GM18519 (cell line): ENCODE results near the gene UCP2.

Experiments used
- ATAC-seq: cut with Tn5 transposase; IDR thresholded peaks from one replicate; pipeline ENCODE4 v1.9.1; 2021; ENCODE audit warnings: mild to moderate bottlenecking, moderate library complexity; ENCODE audit not compliant: unreplicated experiment, low FRiP score

Gene UCP2

DNA sequence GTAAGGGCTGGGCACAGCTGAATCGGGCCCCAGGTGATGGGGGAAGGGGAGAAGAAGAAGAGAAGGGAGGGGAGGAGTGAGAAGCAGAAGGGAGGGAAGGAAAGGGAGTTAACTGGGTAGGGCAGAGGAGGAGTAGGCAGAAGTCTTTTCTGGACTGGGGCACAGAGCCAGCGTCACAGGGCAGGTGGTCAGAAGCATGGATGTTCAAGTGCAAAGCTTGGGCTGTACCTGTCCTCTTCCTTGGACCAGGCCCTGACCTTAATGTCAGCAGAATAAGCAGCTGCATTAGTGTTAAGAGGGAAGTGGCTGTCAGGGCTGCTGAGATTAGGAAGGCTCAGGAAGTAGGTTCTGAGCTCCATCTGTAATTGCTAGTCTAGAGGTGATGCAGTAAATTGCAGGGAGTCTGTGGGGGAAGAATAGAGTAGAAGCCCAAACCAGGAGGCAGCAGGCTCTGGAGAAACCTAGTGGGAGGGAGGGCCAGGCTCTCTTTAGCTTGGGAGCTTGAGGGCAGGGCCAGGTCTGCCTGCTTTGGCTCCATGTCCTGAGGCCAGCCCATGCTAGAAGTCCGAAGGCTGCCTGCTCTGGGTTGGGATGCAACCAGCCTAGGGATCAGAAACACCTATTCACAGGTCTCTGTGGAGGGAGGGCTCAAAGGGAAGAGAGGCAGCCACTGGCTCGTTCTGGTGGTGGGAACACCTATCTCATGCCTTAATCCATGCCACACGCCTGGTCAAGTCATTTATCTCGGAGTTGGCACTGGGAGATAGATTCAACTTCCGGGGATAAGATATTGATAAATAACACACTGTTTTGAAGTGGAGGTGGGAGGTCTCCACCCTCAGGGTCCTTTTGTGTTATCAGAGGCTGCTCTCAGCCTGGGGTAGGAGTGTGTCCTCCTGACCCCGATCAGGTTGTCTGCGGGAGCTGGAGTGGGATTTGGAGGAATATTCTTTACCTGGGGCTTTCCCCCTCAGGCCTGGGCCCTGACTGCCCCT, 28.0 kb upstream of the UCP2 start:
- ATAC-seq, result no peak

DNA sequence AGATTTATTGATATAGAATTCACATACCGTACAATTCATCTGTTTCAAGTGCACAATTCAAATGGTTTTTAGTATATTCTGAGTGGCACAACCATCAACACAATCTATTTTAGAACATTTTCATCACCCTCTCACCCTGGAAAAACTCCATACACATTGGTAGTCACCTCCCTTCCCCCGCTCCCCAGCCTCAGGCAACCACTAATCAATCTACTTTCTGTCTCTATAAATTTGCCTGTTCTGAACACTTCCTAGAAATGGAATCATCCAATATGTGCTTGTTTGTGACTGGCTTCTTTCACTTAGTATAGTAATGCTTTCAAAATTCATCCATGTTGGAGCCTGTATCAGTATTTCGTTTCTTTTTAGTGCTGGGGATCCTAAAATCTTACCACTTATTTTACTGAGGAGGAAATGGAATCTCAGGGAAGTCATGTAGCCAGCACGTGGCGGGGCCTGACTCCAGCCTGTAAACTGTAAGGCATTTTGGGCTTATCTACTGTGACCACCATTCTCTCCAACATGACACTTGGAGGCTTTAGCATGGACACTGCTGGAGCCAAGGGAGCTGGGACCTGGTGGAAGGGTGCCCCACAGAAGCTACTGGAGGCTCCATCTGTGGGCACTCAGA, 27.1 kb upstream of the UCP2 start:
- ATAC-seq, result no peak

DNA sequence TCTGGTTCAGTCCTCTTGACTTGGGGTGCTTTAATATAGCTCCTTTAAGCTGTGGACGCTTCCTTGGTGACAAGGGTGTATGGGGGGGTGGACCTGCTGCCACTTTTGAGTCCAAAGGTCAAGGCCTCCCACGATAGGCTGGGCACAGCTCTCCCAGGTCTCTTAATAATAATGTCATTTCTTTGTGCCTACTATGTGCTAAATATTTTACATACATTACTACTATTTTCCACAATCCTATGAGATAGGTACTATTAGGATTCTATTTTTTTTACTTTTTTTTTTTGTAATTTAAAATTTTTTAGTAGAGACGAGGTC, 26.5 kb upstream of the UCP2 start:
- ATAC-seq, result no peak

DNA sequence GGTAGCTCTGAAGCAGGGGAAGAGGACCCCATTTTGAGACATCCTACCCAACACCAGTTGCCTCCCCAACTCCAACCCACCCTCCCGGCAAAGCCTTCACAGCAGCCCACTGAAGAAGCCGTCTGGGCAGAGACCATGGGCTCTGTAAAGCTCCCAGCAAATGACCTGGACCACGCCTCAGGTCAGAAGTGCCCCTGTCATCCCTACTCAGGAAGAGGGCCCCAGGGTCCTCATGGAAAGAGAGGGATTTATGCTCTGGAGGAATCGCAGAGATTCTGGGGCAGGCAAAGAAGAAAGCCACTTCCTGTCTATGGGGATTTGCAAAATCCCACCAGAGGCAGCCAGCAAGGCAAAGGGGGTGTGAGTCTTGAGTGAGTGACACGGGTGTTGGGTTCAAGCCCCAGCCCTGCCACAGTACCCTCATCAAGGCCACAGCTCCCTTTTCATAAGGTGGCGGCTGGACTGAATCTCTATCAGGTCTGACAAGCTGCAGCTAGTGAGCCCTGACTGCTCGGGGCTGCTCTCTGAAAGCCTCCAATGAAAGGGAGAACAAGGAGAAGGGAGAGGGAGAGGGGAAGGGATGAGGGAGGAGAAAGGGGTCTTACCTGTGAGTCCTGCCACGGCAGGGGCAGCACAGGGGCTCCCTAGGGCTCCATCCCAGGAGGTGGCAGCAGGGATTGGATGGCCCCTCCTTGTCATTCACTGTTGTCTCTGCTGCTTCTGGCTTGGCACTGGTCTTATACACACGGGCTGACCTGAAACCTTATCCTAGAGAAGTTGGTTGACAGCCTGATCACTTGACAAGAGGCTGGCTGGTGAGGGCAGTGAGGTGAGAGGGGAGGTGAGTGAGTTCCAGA, 26.0 kb upstream of the UCP2 start, which contains the start of gene UCP3:
TSS of gene UCP3 (minus strand) at position 713 of the 857 bp plus-strand sequence. CDS start 2,043 bp downstream, outside the sequence.
- ATAC-seq, result no peak

DNA sequence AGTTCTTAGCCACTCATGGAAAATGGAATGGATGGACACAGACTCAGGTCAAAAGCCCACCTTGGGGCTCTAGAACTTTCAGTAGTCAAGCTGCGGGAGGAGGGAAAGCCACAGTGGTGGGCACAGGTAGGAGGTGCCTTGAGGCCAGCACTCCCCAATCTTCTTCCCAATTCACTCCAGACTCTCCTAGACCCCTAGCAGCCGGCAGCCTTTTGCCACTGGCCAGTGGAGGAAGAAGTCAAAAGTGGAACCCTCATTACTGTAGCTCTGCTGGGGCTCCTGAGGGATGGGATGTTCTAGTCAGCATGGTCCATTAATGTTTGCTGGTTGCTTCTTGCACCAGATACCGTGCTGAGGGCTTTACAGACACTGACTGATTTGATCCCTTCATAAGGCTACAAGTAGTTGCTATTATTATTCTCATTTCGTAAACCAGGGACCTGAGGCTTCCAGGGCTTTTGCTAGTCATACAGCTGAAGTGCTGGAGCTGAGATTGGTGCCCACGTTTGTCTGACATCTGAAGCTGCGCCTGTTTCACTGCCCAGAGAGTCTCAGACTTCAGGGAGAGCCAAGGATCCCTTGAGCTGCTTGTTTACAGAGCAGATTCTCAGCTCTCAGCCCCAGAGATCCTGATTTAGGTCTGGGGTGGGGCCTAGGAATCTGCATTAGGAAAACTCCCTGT, 25.2 kb upstream of the UCP2 start:
- ATAC-seq, result no peak

DNA sequence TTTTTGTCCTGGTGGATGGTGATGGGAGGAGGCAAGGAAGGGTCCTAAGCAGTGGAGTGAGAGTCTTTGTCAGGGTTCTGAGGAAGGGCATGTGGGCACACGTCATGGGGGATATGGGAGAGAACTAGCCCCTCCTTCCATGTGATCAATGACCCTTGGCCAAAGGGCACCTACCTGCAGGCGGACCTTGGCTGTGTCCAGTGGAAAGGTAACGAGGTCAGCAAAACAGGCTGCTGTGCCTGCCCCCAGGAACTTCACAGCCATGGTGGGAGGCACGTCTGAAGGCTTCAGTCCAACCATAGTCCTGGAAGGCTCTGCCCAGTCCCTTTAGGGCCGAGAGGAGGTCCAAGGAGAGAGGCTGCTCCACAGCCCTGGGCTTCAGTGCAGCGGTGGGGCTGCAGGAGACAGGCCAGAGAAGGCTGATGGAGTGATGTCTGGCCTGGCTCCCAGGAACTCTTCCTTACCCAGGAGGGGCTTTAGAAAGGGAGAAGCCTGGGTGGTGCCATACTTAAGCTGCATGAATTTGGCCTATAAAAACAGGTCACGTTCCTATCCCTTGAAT, 24.2 kb upstream of the UCP2 start:
- no peak for ATAC-seq

DNA sequence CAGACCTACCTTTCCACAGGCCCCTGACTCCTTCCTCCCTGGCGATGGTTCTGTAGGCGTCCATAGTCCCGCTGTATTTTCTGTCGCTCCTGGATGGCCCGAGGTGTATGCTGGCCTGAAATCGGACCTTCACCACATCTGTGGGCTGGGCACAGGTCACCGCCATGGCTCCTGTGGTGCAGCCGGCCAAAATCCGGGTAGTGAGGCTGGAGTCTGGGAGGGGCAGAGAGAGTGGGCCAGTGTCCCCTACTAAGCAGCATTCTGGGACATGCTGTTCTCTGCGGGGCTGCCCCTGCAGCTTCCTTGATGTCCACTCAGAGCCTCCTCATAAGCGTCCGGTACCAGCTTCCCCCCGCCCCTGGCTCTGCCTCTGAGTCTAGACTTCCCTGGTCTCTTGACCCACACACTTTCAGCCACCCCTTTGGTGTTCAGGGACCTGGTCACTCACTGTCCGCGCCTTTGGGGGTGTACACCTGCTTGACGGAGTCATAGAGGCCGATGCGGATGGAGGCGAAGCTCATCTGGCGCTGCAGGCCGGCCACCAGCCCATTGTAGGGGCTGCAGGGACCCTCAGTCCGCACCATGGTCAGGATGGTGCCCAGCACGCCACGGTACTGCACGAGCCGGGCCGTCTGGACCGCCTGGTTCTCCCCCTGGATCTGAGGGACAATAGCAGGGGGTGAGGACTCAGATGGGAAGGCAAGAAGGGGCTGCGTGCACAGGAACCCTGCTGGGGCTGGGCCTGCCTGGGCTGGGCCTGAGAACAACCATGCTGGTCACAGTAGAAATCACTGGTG, 23.3 kb upstream of the UCP2 start:
- ATAC-seq, result no peak

DNA sequence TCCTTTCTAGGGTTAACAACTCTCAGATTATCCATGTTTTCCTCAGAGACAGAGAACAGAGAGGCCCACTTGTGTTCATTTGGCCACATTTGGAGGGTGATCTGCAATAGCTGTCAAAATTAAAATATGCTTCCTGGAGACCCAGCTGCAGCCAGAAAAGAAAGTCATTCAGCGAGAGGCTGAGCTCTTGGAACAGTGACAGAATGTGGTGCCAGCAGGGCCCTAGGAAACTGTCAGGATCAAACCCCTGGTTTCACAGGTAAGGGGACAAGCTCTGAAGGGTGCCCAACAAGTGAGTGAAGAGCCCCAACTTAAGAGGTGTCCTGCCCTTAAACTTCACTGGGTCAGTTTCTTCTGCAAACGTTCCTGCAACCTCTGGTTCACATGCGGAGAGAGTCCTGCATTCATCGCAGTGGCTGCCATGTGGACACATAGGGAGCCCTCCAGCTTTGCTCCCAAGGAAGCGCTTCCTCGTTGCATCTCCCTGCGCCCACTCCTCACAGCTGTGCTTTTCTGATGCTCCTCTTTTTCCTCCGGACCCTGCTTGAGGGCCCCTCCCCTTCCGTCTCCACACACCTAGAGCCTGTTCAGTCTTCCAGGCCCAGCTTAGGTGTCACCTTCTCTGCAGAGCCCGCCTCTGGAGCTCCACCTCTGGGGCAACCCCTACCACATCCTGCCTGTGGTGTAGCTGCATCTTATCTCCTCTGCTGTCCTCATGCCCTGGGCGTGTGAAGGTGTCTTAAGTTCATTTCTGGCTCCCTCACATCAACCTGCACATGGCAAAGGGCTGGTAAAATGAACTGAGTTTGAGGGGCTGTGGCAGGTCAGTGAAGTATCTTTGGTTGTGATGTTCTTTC, 22.3 kb upstream of the UCP2 start:
- ATAC-seq, result no peak

DNA sequence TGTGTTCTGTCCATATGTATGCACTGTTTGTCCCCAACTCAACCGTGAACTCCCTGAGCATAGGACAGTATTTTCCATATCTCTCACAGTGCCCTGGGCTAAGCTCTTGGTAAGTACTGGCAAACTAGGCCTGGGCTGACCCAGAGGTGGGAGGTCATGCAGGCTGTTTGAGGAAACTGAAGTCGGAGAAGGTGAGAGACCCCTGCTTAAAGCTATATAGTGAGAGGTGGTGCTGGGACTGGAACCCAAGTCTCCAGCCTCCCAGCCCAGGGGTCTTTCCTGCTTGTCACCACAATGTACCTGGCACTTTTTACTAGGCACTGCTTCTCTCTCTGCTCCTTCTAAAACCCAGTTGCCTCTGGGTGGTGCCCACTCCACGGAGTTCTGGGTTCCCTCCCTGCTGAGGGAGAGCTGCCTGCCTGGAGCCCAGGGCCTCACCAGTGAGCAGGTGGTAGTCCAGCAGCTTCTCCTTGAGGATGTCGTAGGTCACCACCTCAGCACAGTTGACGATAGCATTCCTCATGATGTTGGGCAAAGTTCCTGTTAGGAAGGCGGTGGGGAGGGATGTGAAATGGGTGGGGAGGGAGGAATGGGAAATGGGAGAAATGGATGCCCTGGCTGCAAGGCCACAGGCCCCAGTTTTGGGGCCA, 21.5 kb upstream of the UCP2 start:
- no peak for ATAC-seq

DNA sequence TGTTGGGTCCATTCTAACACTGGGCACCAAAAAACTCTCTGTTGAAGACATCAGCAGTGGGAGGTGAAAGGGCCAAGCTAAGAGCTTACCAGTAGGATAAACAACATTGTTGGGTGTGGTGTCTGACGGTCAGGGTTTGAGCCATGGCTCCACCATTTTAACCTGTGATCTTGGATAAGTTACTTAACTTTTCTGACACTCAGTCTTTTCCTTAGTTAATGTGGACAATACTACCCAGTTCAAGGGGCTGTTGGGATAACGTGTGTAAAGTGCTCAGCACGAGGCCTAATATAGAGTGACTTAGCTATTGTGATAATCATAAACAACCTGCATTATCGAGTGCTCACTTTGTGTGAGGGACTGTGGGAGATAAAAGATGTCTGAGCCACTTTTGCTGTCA, 20.2 kb upstream of the UCP2 start:
- no peak for ATAC-seq

DNA sequence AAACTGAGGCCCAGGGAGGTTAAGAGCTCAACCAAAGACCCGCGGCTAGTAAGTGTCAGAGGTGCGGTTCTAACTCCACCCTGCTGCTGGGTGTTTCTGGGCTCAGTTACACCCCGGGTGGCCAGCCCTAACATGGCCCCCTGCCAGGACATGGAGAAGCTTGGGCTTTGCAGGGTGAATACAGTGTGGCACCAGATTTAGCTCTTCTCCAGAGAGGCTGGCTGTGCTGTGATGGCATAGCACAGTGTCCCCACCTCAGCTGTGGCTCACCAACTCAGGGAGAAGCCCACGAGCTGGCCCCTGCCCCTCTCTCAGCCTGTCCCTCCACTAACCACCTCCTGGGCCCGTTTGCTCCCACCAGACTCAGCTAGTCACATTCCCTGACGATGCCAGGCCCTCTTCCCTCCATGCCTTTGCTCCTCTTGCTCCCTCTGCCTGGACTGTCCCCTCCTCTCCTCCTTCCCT, 19.2 kb upstream of the UCP2 start:
- ATAC-seq, result no peak

DNA sequence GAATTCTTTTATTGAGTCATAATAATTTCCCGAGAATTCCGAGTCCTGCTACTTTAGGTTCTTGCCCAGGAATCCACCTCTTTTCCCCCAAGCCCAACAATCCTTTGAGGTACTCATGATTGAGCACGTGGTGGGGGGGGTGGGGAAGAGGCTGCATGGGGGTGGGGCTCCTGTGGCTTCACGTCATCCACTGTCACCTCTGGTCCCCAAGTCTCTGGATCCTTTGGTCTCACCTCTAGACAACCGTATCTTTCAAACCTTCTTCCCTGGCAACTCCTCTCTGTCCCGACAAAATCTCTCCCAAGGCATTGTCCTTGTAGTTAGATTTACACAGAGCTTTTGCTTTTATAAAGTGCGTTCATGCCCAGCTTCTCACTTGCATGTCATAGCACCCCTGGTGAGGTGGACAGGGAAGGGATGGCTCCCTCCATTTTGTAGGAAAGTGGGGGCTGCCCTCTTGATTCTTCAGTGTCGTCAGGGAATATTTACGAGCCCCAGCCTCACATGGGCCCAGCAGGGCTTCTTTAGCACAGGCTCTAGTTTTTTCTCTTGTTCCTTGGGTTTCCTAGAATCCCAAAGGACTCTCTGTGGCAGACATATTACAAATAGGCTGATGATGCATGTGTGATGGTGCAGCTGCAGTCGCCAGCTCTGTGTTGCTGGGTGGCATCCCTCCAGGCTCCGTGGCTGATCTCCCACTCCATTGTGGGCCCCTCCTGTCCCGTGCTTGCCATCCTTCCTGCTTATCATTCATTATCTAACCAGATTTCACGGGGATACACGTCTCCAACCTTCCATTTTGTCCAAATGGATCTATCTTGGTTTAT, 17.9 kb upstream of the UCP2 start:
- no peak for ATAC-seq

DNA sequence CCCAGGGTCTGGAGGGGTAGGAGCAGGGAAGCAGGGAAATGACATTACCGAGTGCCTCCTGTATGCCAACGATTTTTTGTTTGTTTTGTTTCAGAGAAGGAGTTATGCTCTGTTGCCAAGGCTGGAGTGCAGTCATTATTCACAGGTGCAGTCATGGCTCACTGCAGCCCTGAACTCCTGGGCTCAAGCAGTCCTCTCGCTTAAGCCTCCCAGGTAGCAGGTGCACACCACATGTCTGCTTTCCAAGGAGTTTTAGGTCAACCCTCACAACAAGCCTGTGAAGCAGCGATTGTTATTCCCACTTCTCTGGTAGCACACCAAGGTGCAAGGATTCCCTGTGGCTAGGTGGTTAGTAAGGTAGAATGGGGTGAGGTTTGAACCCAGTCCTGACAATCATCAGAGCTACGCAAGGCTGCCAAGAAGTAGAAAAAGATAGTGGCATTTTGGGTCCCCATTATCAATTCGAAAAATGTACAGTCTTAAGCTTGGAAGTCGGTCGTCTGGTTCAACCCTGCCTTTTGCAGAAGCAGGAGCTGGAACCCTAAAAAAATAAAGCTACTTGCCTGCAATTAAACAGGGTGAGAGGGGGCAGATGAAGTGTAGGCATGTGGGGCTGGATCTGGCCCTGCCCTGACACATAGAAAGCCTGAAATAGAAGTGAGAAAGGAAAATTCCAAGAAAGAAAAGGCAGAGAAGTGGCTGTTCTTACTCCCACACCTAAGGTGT, 17.1 kb upstream of the UCP2 start:
- no peak for ATAC-seq

DNA sequence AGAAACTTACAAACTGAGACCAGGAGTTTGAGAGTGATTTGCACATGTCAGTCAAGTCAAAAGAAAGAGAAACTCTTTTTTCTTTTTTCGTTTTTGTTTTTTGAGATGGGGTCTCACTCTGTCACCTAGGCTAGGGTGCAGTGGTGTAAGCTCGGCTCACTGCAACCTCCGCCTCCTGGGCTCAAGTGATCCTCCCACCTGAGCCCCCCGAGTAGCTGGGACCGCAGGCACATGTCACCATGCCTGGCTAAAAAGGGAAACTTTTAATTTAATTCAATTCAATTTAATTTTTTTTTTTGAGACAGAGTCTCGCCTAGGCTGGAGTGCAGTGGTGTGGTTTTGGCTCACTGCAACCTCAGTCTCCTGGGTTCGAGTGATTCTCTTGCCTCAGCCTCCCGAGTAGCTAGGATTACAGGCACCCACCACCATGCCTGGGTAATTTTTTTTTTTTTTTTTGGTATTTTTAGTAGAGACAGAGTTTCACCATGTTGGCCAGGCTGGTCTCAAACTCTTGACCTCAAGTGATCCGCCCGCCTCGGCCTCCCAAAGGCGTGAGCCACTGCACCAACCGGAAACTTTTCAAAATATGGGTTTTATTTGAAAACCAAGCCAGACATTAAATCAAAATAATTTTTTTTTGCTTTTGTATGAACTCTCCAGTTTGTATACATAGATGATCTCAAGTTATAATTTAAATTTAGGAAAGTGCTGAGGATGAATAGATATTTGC, 16.4 kb upstream of the UCP2 start:
- no peak for ATAC-seq

DNA sequence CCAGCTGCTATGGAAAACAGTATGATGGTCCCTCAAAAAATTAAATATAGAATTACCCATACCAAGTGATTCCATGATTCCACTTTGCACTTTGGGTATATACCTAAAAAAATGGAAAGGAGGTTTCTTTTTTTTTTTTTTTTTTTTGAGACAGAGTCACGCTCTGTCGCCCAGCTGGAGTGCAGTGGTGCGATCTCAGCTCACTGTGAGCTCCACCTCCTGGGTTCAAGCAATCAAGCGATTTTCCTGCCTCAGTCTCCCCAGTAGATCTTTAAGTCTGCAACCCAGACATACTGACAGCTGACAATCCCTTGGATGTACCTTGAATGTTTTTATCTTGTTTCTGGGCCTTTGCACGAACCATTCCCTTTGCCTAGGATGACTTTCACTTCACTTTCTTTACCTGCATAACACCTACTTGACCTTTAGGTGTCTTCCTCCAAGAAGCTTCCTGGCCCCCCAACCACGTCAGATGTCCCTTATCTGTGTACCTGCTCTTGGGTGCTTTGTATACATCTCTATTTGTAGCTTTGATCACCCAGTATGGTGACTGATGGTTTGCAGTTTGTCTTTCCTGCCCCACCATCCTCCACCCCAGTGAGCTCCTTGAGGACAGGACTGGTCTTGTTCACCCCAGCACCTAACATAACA, 14.6 kb upstream of the UCP2 start:
- ATAC-seq, result no peak
